Mesenchymal stem cell (in vitro differentiated cells and primary cell): Measurements from ENCODE around the gene SRI.

Experiments used
- DNase-seq: peaks from one replicate; pipeline ENCODE4 v3.0.0-alpha.2; 2013
- H2AFZ ChIP-seq: one replicate; pipeline ENCODE4 v1.6.1; 2013; ENCODE audit warnings: low read depth, mild to moderate bottlenecking, control low read depth, inconsistent platforms, low read length, moderate library complexity
- H2AK5ac ChIP-seq: 2 replicates; pipeline ENCODE4 v1.6.1; 2013; ENCODE audit warnings: low read length, moderate library complexity, mild to moderate bottlenecking, inconsistent platforms; ENCODE audit not compliant: severe bottlenecking
- H2BK120ac ChIP-seq: one replicate; pipeline ENCODE4 v1.6.1; 2013; ENCODE audit warnings: low read depth, mild to moderate bottlenecking, inconsistent platforms, low read length, moderate library complexity
- H2BK12ac ChIP-seq, 2 experiments: one replicate each; pipeline ENCODE4 v1.6.1; 2013; ENCODE audit warnings: inconsistent platforms in 2 of 2, low read length in 2 of 2, mild to moderate bottlenecking in 2 of 2, moderate library complexity in 2 of 2, control low read depth in 1 of 2
- H2BK15ac ChIP-seq: one replicate; pipeline ENCODE4 v1.6.1; 2013; ENCODE audit warnings: mild to moderate bottlenecking, low read depth, inconsistent platforms; ENCODE audit not compliant: poor library complexity, severe bottlenecking
- H2BK5ac ChIP-seq: 2 replicates; pipeline ENCODE4 v1.6.1; 2013; ENCODE audit warnings: low read depth, mild to moderate bottlenecking, low read length, control low read depth, inconsistent platforms; ENCODE audit not compliant: poor library complexity, severe bottlenecking
- H3K14ac ChIP-seq, 2 experiments: one replicate each; pipeline ENCODE4 v1.6.1; 2013; ENCODE audit warnings: inconsistent platforms in 2 of 2, low read length in 2 of 2, control low read depth in 1 of 2, mild to moderate bottlenecking in 1 of 2, moderate library complexity in 1 of 2
- H3K18ac ChIP-seq, 2 experiments: one replicate each; pipeline ENCODE4 v1.6.1; 2013; ENCODE audit warnings: inconsistent platforms in 2 of 2, low read length in 2 of 2, control low read depth in 1 of 2, low read depth in 1 of 2, mild to moderate bottlenecking in 1 of 2
- H3K23ac ChIP-seq, 2 experiments: one replicate each; pipeline ENCODE4 v1.6.1; 2013; ENCODE audit warnings: inconsistent platforms in 2 of 2, low read length in 2 of 2, mild to moderate bottlenecking in 2 of 2, moderate library complexity in 2 of 2, control low read depth in 1 of 2
- H3K27ac ChIP-seq: 2 replicates; pipeline ENCODE4 v1.5.1; 2013; ENCODE audit warnings: mild to moderate bottlenecking, moderate library complexity, low read length, control low read depth, inconsistent platforms; ENCODE audit not compliant: poor library complexity, severe bottlenecking
- H3K27me3 ChIP-seq, 2 experiments: 2 replicates each; pipeline versions ENCODE4 v1.6.1 to v1.7.0; 2013; ENCODE audit warnings: low read length in 2 of 2, mild to moderate bottlenecking in 2 of 2, moderate library complexity in 2 of 2, control low read depth in 1 of 2, inconsistent platforms in 1 of 2; ENCODE audit not compliant: control insufficient read depth in 1 of 2, insufficient read depth in 1 of 2
- H3K36me3 ChIP-seq, 2 experiments: 2 replicates each; pipeline versions ENCODE4 v1.6.1 to v1.7.0; 2013; ENCODE audit warnings: low read length in 2 of 2, control low read depth in 1 of 2, inconsistent platforms in 1 of 2, low read depth in 1 of 2, mild to moderate bottlenecking in 1 of 2; ENCODE audit not compliant: insufficient read depth in 2 of 2, control insufficient read depth in 1 of 2
- H3K4ac ChIP-seq, 2 experiments: one replicate each; pipeline ENCODE4 v1.6.1; 2013; ENCODE audit warnings: inconsistent platforms in 2 of 2, low read length in 2 of 2, mild to moderate bottlenecking in 2 of 2, moderate library complexity in 2 of 2, control low read depth in 1 of 2, low read depth in 1 of 2
- H3K4me1 ChIP-seq: 2 replicates; pipeline ENCODE4 v1.6.1; 2013; ENCODE audit warnings: low read depth, low read length, control low read depth; ENCODE audit not compliant: control insufficient read depth, insufficient read depth
- H3K4me2 ChIP-seq: 2 replicates; pipeline ENCODE4 v1.6.1; 2013; ENCODE audit warnings: low read length, mild to moderate bottlenecking, inconsistent platforms; ENCODE audit not compliant: poor library complexity, severe bottlenecking
- H3K4me3 ChIP-seq, 2 experiments: 2 replicates each; pipeline versions ENCODE4 v1.5.1 to v1.7.0; 2013; ENCODE audit warnings: low read length in 2 of 2, mild to moderate bottlenecking in 2 of 2, control low read depth in 1 of 2, low read depth in 1 of 2; ENCODE audit not compliant: insufficient read depth in 1 of 2
- H3K79me1 ChIP-seq: replicated peaks from 2 replicates; pipeline ENCODE4 v1.6.1; 2013; ENCODE audit warnings: mild to moderate bottlenecking, control low read depth, low read length, inconsistent platforms; ENCODE audit not compliant: poor library complexity, severe bottlenecking
- H3K9ac ChIP-seq: 2 replicates; pipeline ENCODE4 v1.7.0; 2013; ENCODE audit warnings: mild to moderate bottlenecking, low read length, moderate library complexity
- H3K9me3 ChIP-seq: 2 replicates; pipeline ENCODE4 v1.7.0; 2013; ENCODE audit warnings: mild to moderate bottlenecking, low read length; ENCODE audit not compliant: control insufficient read depth
- H4K8ac ChIP-seq: one replicate; pipeline ENCODE4 v1.6.1; 2013; ENCODE audit warnings: inconsistent platforms, mild to moderate bottlenecking, low read length, moderate library complexity
- H4K91ac ChIP-seq: one replicate; pipeline ENCODE4 v1.6.1; 2013; ENCODE audit warnings: mild to moderate bottlenecking, low read length, inconsistent platforms
- WGBS: methylation state at CpG from one replicate; pipeline ENCODE4 v1.1.7; 2013; ENCODE audit warnings: mixed read lengths; 5-methylcytosine and 5-hydroxymethylcytosine counted together

The SRI gene

DNA sequence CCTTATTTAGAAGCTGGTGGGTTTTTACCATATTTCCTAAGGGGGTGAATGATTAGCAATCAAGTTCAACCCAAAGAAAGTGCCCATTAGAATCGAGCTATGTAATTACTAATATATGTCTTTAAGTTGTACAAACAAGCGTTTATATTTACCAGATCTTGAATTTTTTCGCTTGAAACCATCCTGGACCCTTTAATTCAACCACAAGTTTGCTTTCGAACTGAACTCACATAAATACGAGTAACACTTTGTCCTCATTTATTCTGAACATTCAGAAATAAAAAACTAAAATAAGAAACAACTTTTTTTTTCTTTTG lies 1.5 kb downstream of the SRI start:
- Histone ChIP-seq H3K4me1 (peaks cover 2% of the 10 kb centered on the region), H2BK12ac (no peak overlapping the region), H4K8ac (no peak overlapping the region), H3K36me3 (peaks cover 9 to 39% of the 10 kb centered on the region in 2 experiments), H2BK5ac (no peak overlapping the region), H3K4ac (no peak overlapping the region), H3K9ac (peak overlapping the region; percentile 98), H3K79me1 (peaks cover 19% of the 10 kb centered on the region), H2AK5ac (no peak overlapping the region), H3K27ac (peak overlapping the region; percentile 20), H3K18ac (no peak overlapping the region), H3K14ac (no peak overlapping the region), H2BK15ac (no peak overlapping the region), H3K23ac (no peak overlapping the region), H3K4me2 (peak overlapping the region; percentile 98), H2AFZ (no peak overlapping the region), H2BK120ac (no peak overlapping the region), H3K9me3 (no peaks in the 10 kb centered on the region), H3K27me3 (no peaks in the 10 kb centered on the region), H3K4me3 (peak overlapping the region in 1 of 2 experiments; percentile 98), H4K91ac (no peak overlapping the region)
- peak; percentile 7 for DNase-seq
- WGBS = 90% methylated on average over 5 of the region's 5 CpGs

DNA sequence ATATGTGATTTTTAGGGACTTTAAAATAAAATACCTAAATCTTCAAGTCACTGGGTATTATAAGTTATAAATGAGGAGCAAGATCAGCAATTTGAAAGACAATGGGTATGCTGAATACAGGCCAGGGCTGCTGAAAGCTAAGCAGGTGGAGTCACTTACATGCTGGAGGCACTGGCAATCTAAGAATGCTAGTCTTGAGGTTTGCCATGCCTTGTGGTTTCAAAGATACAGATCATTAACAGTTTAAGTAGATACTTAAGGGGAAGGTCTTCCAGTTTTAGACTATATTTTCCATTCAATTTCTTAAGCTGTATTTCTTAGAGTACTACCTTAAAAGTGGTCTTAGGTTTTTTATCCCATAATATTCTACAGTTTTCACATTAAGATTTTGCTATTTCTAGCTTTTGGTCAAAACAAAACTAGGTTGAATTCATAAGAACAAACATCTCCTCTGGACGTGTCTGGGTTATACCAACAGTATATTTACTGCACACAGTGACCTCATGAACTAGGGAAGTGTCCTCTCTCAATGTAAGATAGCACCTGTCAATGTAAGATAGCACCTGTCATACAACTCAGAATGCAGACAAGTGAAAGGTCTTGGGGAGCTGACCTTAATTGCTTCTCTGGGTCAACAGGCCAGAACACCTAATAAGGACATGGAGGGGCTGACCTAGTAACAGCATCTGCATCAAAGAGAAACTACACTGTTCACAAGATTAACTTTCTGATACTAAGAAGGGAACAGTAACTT lies 2.0 kb downstream of the SRI start:
- H3K23ac ChIP-seq = no peak overlapping the region
- no peak overlapping the region for H2AFZ ChIP-seq
- peak overlapping the region; percentile 15 for H3K27ac ChIP-seq
- H3K4me1 ChIP-seq = peaks cover 2% of the 10 kb centered on the region
- H2BK15ac ChIP-seq = no peak overlapping the region
- no peak for DNase-seq
- H3K27me3 ChIP-seq = no peaks in the 10 kb centered on the region
- H2BK5ac ChIP-seq = no peak overlapping the region
- H3K4ac ChIP-seq = no peak overlapping the region
- no peak overlapping the region for H3K14ac ChIP-seq
- peaks cover 12 to 44% of the 10 kb centered on the region in 2 experiments for H3K36me3 ChIP-seq
- H3K4me3 ChIP-seq = peak overlapping the region in 1 of 2 experiments; percentile 98
- no peak overlapping the region for H4K8ac ChIP-seq
- H3K18ac ChIP-seq = no peak overlapping the region
- H3K4me2 ChIP-seq = no peak overlapping the region
- H3K9ac ChIP-seq = peak overlapping the region; percentile 98
- 67% methylated on average over 1 of the region's 1 CpG for WGBS
- no peak overlapping the region for H2AK5ac ChIP-seq
- no peak overlapping the region for H4K91ac ChIP-seq
- no peak overlapping the region for H2BK120ac ChIP-seq
- no peak overlapping the region for H2BK12ac ChIP-seq
- peaks cover 24% of the 10 kb centered on the region for H3K79me1 ChIP-seq
- H3K9me3 ChIP-seq = no peaks in the 10 kb centered on the region

DNA sequence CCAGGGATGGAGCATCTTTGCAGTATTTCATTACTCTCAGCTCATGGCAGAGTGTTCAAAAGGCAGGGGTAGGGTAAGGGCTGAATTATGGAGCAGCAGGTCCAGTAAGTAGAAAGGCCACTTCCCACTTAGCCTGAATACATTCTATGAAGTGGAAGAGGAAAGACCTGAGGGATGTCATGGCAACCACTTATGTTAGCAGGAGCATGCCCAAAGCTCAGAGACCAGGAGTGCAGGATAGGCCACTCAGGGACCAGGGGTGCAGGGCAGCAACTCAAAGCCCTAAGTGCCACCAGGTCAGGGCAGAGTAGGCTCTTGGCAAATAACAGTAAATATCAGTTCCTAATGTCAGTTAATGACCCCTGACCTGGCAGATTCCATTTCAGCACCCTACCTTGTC lies 3.6 kb downstream of the SRI start:
- no peak overlapping the region for H4K91ac ChIP-seq
- H2BK120ac ChIP-seq = no peak overlapping the region
- peaks cover 2% of the 10 kb centered on the region for H3K4me1 ChIP-seq
- no peak overlapping the region for H3K4me2 ChIP-seq
- no peak overlapping the region for H2BK12ac ChIP-seq
- H3K27ac ChIP-seq = no peak overlapping the region
- H3K9me3 ChIP-seq = no peaks in the 10 kb centered on the region
- no peak overlapping the region for H3K4me3 ChIP-seq
- DNase-seq = no peak
- H3K79me1 ChIP-seq = peaks cover 30% of the 10 kb centered on the region
- no peak overlapping the region for H2BK15ac ChIP-seq
- no peak overlapping the region for H3K4ac ChIP-seq
- H2BK5ac ChIP-seq = no peak overlapping the region
- H3K23ac ChIP-seq = no peak overlapping the region
- H3K36me3 ChIP-seq = peaks cover 16 to 60% of the 10 kb centered on the region in 2 experiments
- no peak overlapping the region for H3K18ac ChIP-seq
- H3K14ac ChIP-seq = no peak overlapping the region
- H3K9ac ChIP-seq = no peak overlapping the region
- H2AK5ac ChIP-seq = no peak overlapping the region
- no peak overlapping the region for H4K8ac ChIP-seq
- no peaks in the 10 kb centered on the region for H3K27me3 ChIP-seq
- H2AFZ ChIP-seq = no peak overlapping the region

DNA sequence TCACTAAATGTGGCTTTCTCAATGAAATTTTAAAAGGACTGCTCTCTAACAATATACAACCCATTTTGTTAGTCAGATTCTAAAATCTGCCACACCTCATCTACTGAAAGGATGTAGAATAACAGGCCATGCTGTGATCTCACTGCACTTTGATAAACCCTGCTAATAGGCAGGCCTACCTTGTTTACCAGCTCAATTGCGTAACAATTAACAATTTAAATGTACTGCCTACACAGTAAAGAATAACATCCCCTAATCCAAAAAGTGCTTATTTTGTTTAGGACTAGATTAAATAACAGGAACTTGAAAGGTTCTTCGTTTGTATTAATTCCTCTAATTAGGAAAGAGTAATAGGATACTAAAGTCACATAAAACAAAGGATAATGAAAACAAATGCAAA lies 4.5 kb downstream of the SRI start:
- Histone ChIP-seq H3K27ac (no peak overlapping the region), H3K23ac (no peak overlapping the region), H3K9ac (no peak overlapping the region), H2BK120ac (no peak overlapping the region), H3K18ac (no peak overlapping the region), H2BK5ac (no peak overlapping the region), H3K14ac (no peak overlapping the region), H3K27me3 (no peaks in the 10 kb centered on the region), H4K8ac (no peak overlapping the region), H3K36me3 (peaks cover 16 to 70% of the 10 kb centered on the region in 2 experiments), H2AK5ac (no peak overlapping the region), H3K9me3 (no peaks in the 10 kb centered on the region), H3K79me1 (peaks cover 33% of the 10 kb centered on the region), H4K91ac (no peak overlapping the region), H2AFZ (no peak overlapping the region), H3K4me3 (no peak overlapping the region), H3K4ac (no peak overlapping the region), H3K4me2 (no peak overlapping the region), H2BK12ac (no peak overlapping the region), H2BK15ac (no peak overlapping the region), H3K4me1 (peaks cover 2% of the 10 kb centered on the region)
- no peak for DNase-seq
- WGBS = no CpG with 5 or more reads among the region's 2 CpGs
